HCT116 (cell line): ENCODE data around the gene GPR3. TPM values are rescaled to one million over a fixed set of nuclear protein-coding genes. Genes with fewer than 3 reads are reported as not detected.

Experiments used
- ATAC-seq: fragments of 200-7000 bp; cut with Tn5 transposase; 2 replicates; pipeline ENCODE4 v1.9.1; 2020; ENCODE audit warnings: mild to moderate bottlenecking, moderate library complexity
- BruUV-seq: library from RNA; stranded (reverse); fragments of 400-500 nt; replicated peaks from 2 replicates; lab custom pipeline; 2021; lab: Mats Ljungman, UMichigan
- CTCF ChIA-PET: fragments of 300-600 bp; sonication (Branson Sonifier 250); formaldehyde crosslinking; loops from one replicate; lab custom pipeline; 2021; ENCODE audit warnings: antibody characterized with exemption; lab: Charles Lee
- POLR2A ChIA-PET: fragments of 300-600, 350-600 bp; sonication (Branson Sonifier 250); formaldehyde crosslinking; loops from one replicate; lab custom pipeline; 2021; ENCODE audit warnings: antibody characterized with exemption; lab: Charles Lee
- RAD21 ChIA-PET, 2 experiments: fragments of 300-600 bp; sonication (Branson Sonifier 250); formaldehyde crosslinking; loops; one replicate each; lab custom pipeline; 2023; ENCODE audit warnings: low total read pairs in 2 of 2; ENCODE audit not compliant: uncharacterized antibody in 2 of 2, unreplicated experiment in 2 of 2, low non-redundant PET in 1 of 2; lab: Charles Lee
- DNase-seq: peaks from one replicate; pipeline ENCODE4 v3.0.0-alpha.2; 2010; ENCODE audit warnings: low read depth, low spot score
- H2AFZ ChIP-seq: fragments of 200-600 bp; shearing (Covaris generic), sonication (generic); 2 replicates; pipeline ENCODE4 v1.6.1; 2017; ENCODE audit warnings: low read depth, mixed run types, mixed read lengths, antibody characterized with exemption, low read length; ENCODE audit not compliant: poor library complexity, severe bottlenecking
- H3K27ac ChIP-seq: 2 replicates; pipeline ENCODE4 v1.5.1; 2012; ENCODE audit warnings: low read depth, low read length
- H3K27me3 ChIP-seq: fragments of 200-600 bp; sonication (generic); 2 replicates; pipeline ENCODE4 v1.6.1; 2016; ENCODE audit warnings: mixed run types, low read length, mixed read lengths; ENCODE audit not compliant: insufficient read depth
- H3K36me3 ChIP-seq, 2 experiments: fragments of 200-500 bp in 1 of 2; fragments of 200-600 bp in 1 of 2; sonication (Bioruptor generic) in 1 of 2; sonication (generic) in 1 of 2; 2 replicates each; pipeline versions ENCODE4 v1.5.1 to v1.6.1; 2014 to 2016; ENCODE audit warnings: low read length in 2 of 2, inconsistent platforms in 1 of 2, mixed read lengths in 1 of 2, mixed run types in 1 of 2; ENCODE audit not compliant: insufficient read depth in 2 of 2, control insufficient read depth in 1 of 2
- H3K4me1 ChIP-seq, 2 experiments: fragments of 200-600 bp in 1 of 2; sonication (generic) in 1 of 2; 2 replicates each; pipeline versions ENCODE4 v1.5.1 to v1.6.1; 2012 to 2017; ENCODE audit warnings: low read length in 2 of 2, inconsistent platforms in 1 of 2, mild to moderate bottlenecking in 1 of 2, mixed read lengths in 1 of 2, mixed run types in 1 of 2, moderate library complexity in 1 of 2; ENCODE audit not compliant: insufficient read depth in 2 of 2, control insufficient read depth in 1 of 2
- H3K4me2 ChIP-seq: fragments of 200-600 bp; sonication (generic); 2 replicates; pipeline ENCODE4 v1.6.1; 2017; ENCODE audit warnings: mixed run types, low read length, mixed read lengths
- H3K4me3 ChIP-seq, 2 experiments: fragments of 200-600 bp in 1 of 2; sonication (generic) in 1 of 2; replicated peaks in 1 of 2; 2 replicates each; pipeline ENCODE4 v1.5.1; 2011 to 2016; ENCODE audit warnings: low read length in 2 of 2, control low read depth in 1 of 2, low read depth in 1 of 2, mild to moderate bottlenecking in 1 of 2, mixed read lengths in 1 of 2, mixed run types in 1 of 2
- H3K79me2 ChIP-seq: fragments of 200-600 bp; sonication (generic); 2 replicates; pipeline ENCODE4 v1.6.1; 2017; ENCODE audit warnings: mild to moderate bottlenecking, mixed run types, low read length, moderate library complexity, mixed read lengths; ENCODE audit not compliant: insufficient read depth
- H3K9ac ChIP-seq: fragments of 200-600 bp; sonication (generic); 2 replicates; pipeline ENCODE4 v1.6.1; 2016; ENCODE audit warnings: low read length, mixed read lengths
- H3K9me2 ChIP-seq: fragments of 200-600 bp; sonication (generic), shearing (Covaris generic); 2 replicates; pipeline ENCODE4 v1.6.1; 2017; ENCODE audit warnings: mixed run types, mild to moderate bottlenecking, moderate library complexity; ENCODE audit not compliant: insufficient read depth
- H3K9me3 ChIP-seq, 2 experiments: fragments of 200-500 bp in 1 of 2; fragments of 200-600 bp in 1 of 2; sonication (Bioruptor generic) in 1 of 2; sonication (generic) in 1 of 2; 2 replicates each; pipeline ENCODE4 v1.6.1; 2014 to 2017; ENCODE audit warnings: low read length in 2 of 2, mixed read lengths in 2 of 2, inconsistent platforms in 1 of 2, low read depth in 1 of 2, mild to moderate bottlenecking in 1 of 2, mixed run types in 1 of 2, moderate library complexity in 1 of 2; ENCODE audit not compliant: control insufficient read depth in 1 of 2, insufficient read depth in 1 of 2
- H4K20me1 ChIP-seq: fragments of 200-600 bp; sonication (generic), shearing (Covaris generic); 2 replicates; pipeline ENCODE4 v1.6.1; 2017; ENCODE audit warnings: mixed run types, mild to moderate bottlenecking, moderate library complexity; ENCODE audit not compliant: insufficient read depth
- CBX3 ChIP-seq: IDR thresholded peaks from 2 replicates; pipeline ENCODE4 v1.6.1; 2012; ENCODE audit warnings: low read depth
- CEBPB ChIP-seq: IDR thresholded peaks from 2 replicates; pipeline ENCODE4 v1.6.1; 2012; ENCODE audit warnings: low read depth
- EGR1 ChIP-seq: IDR thresholded peaks from 2 replicates; pipeline ENCODE4 v1.6.1; 2012; ENCODE audit warnings: low read depth
- ELF1 ChIP-seq: IDR thresholded peaks from 2 replicates; pipeline ENCODE4 v1.6.1; 2012; ENCODE audit warnings: low read depth, borderline replicate concordance
- EZH2 ChIP-seq: fragments of 200-600 bp; sonication (generic); IDR thresholded peaks from 2 replicates; pipeline ENCODE4 v1.6.1; 2017; ENCODE audit warnings: antibody characterized with exemption, mixed run types
- FOSL1 ChIP-seq: IDR thresholded peaks from 2 replicates; pipeline ENCODE4 v1.6.1; 2012; ENCODE audit warnings: low read depth
- POLR2A ChIP-seq: IDR thresholded peaks from 2 replicates; pipeline ENCODE4 v1.7.0; 2011; ENCODE audit warnings: borderline replicate concordance; ENCODE audit not compliant: insufficient read depth, insufficient read length; ENCODE audit errors: extremely low read depth
- POLR2AphosphoS5 ChIP-seq: IDR thresholded peaks from 2 replicates; pipeline ENCODE4 v1.6.1; 2011; ENCODE audit warnings: mild to moderate bottlenecking, low read depth, low read length, moderate library complexity
- RAD21 ChIP-seq: IDR thresholded peaks from 2 replicates; pipeline ENCODE4 v1.6.1; 2012; ENCODE audit warnings: low read depth, mild to moderate bottlenecking
- SP1 ChIP-seq: IDR thresholded peaks from 2 replicates; pipeline ENCODE4 v1.6.1; 2012; ENCODE audit warnings: low read depth
- SRF ChIP-seq: IDR thresholded peaks from 2 replicates; pipeline ENCODE4 v1.6.1; 2012; ENCODE audit warnings: low read depth
- YY1 ChIP-seq: IDR thresholded peaks from 2 replicates; pipeline ENCODE4 v1.6.1; 2011; ENCODE audit warnings: low read length, low read depth, moderate library complexity, mild to moderate bottlenecking; ENCODE audit not compliant: insufficient replicate concordance; ENCODE audit errors: extremely low read depth
- ZFX ChIP-seq: fragments of 450-650 bp; IDR thresholded peaks from 2 replicates; pipeline ENCODE4 v1.6.1; 2017
- ZNF274 ChIP-seq: fragments of 200-500 bp; sonication (Bioruptor generic); IDR thresholded peaks from 2 replicates; pipeline ENCODE4 v1.6.1; 2014; ENCODE audit warnings: mild to moderate bottlenecking, low read depth, low read length, inconsistent platforms
- intact Hi-C: fragments of 100-400 bp; cut with micrococcal nuclease; formaldehyde crosslinking; loops from 2 replicates; pipeline ENCODE4 v1.10.0; 2022
- total RNA-seq: library from RNA; stranded (reverse); gene quantifications from one replicate; pipeline ENCODE4 v1.2.1, GENCODE V29; 2021; ENCODE audit not compliant: unreplicated experiment
- TF ChIP-seq, protein P1 (sequence below): IDR thresholded peaks from 2 replicates; pipeline ENCODE4 v1.6.1; 2011; ENCODE audit warnings: mild to moderate bottlenecking, low read length, moderate library complexity; ENCODE audit not compliant: insufficient replicate concordance; ENCODE audit errors: extremely low read depth
- TF ChIP-seq, protein P2 (sequence below): IDR thresholded peaks from 2 replicates; pipeline ENCODE4 v1.6.1; 2012
- TF ChIP-seq, protein P3 (sequence below): IDR thresholded peaks from 2 replicates; pipeline ENCODE4 v1.6.1; 2012

Gene GPR3
- total RNA-seq, 1 experiment from 2014 or later = 2.8 TPM

DNA sequence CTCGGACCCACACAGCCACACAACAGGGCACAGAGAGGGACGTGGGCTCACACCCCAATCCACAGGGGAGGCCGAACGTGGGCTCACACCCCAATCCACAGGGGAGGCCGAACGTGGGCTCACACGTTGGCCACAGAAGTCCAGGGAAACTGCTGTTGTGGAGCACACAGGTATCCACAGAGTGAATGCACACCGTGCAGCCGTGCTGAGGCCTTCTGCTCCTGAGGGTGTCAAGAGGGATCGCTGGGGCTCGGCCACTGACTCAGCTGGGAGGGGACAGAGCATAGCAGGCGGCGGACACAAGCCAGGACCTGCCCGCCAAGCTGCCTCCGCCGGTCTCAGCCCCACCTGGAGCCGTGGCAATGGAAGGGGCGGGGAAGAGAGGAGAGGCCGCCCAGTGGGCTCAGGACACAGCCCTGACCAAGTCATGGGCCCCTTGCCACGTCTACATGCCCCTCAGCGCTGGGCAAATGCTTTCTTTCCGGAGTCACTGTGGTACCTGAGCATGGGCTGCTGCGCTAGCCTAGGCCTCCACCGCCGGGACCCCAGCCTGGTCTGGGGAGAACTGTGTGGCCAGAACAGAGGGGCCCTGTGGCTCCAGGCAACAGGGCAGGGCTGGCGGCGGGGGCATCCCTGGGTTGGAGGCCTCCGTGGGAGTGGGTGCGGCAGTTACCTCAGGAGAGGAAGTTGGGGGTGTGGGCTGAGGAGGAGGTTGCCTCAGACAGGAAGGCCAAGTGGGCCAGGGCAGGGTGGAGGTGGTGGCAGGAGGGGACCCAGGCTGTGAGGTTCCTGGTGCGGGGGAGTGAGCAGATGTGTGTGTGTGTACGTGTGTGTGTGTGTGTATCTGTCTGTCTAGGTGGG is 49.4 kb upstream of the GPR3 start:
- Histone ChIP-seq H3K27ac (peak overlapping the region; percentile 95), H3K4me2 (peak overlapping the region; percentile 95), H3K4me1 (peaks cover 37 to 74% of the 10 kb centered on the region in 2 experiments), H2AFZ (no peak overlapping the region), H3K36me3 (no peaks in the 10 kb centered on the region), H3K9me3 (no peaks in the 10 kb centered on the region), H4K20me1 (no peaks in the 10 kb centered on the region), H3K4me3 (peak overlapping the region; percentile 80 to 91), H3K27me3 (no peaks in the 10 kb centered on the region), H3K9ac (peak overlapping the region; percentile 75), H3K79me2 (peaks cover 21% of the 10 kb centered on the region; the same call in 1 of the 2 replicates), H3K9me2 (no peaks in the 10 kb centered on the region)
- no peak for DNase-seq
- ChIA-PET CTCF (interaction anchor here (0.7 to 2.2 kb wide), 3 partner anchors 11 to 45 kb away, joined by 3 to 7 read pairs (median 4); no protein-coding TSS in a partner anchor), RAD21 (interaction anchor here in 1 of 2 experiments (1.9 kb wide), 1 partner anchor 15 kb away, joined by 5 read pairs; no protein-coding TSS in a partner anchor), POLR2A (interaction anchor here (1.1 to 2.8 kb wide), 4 partner anchors 9 to 24 kb away, joined by 3 to 10 read pairs (median 4); partner anchors contain the start of gene MAP3K6)
- TF ChIP-seq EZH2 (no peak), YY1 (peak; percentile 35), POLR2A (no peak), ELF1 (no peak), ZFX (peak; percentile 64), POLR2AphosphoS5 (peak; percentile 75)
- ATAC-seq = peak; percentile 63
- intact Hi-C loops = no loop called here
- BruUV-seq = no TSS peak

DNA sequence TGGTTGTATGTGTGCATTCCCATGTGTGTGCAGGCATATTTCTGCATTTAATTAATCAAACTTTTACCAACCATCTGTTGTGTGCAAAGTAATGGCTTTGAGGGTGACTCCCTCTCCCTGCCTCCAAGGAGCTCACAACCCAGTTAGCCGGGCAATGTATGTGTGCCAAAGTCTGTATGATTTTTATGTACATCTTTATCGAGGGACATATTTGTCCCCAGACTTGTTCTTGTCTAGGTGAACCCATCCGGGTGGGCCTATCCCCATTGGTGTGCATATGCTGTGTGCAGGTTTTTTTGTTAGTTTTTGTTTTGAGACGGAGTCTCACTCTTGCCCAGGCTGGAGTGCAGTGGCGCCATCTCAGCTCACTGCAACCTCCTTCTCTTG is 48.8 kb upstream of the GPR3 start:
- H3K4me2 ChIP-seq = peak overlapping the region; percentile 95

More for the DNA sequence above, 48.8 kb upstream of the GPR3 start:
- Histone ChIP-seq H3K27me3 (no peaks in the 10 kb centered on the region), H3K27ac (peak overlapping the region; percentile 95), H2AFZ (no peak overlapping the region), H3K9me3 (no peaks in the 10 kb centered on the region), H3K79me2 (peaks cover 21% of the 10 kb centered on the region; the same call in 1 of the 2 replicates), H3K9me2 (no peaks in the 10 kb centered on the region), H3K36me3 (no peaks in the 10 kb centered on the region), H3K9ac (peak overlapping the region; percentile 75), H3K4me3 (peak overlapping the region; percentile 80 to 91), H3K4me1 (peaks cover 43 to 79% of the 10 kb centered on the region in 2 experiments), H4K20me1 (no peaks in the 10 kb centered on the region)
- intact Hi-C loops = no loop called here
- ChIA-PET CTCF (interaction anchor here (0.7 to 2.2 kb wide), 3 partner anchors 11 to 44 kb away, joined by 3 to 7 read pairs (median 4); no protein-coding TSS in a partner anchor), RAD21 (no interaction called here), POLR2A (interaction anchor here (1.1 to 2.8 kb wide), 4 partner anchors 9 to 23 kb away, joined by 3 to 10 read pairs (median 4); partner anchors contain the start of gene MAP3K6)
- no peak for ATAC-seq
- no peak for TF ChIP-seq POLR2A
- no peak for TF ChIP-seq POLR2AphosphoS5
- TF ChIP-seq YY1 = no peak
- TF ChIP-seq, protein P1, sequence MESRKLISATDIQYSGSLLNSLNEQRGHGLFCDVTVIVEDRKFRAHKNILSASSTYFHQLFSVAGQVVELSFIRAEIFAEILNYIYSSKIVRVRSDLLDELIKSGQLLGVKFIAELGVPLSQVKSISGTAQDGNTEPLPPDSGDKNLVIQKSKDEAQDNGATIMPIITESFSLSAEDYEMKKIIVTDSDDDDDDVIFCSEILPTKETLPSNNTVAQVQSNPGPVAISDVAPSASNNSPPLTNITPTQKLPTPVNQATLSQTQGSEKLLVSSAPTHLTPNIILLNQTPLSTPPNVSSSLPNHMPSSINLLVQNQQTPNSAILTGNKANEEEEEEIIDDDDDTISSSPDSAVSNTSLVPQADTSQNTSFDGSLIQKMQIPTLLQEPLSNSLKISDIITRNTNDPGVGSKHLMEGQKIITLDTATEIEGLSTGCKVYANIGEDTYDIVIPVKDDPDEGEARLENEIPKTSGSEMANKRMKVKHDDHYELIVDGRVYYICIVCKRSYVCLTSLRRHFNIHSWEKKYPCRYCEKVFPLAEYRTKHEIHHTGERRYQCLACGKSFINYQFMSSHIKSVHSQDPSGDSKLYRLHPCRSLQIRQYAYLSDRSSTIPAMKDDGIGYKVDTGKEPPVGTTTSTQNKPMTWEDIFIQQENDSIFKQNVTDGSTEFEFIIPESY = no peak
- TF ChIP-seq ZNF274 = no peak
- no peak for TF ChIP-seq CEBPB
- TF ChIP-seq CBX3 = no peak
- TF ChIP-seq ELF1 = no peak
- TF ChIP-seq FOSL1 = no peak
- no peak for TF ChIP-seq SRF
- TF ChIP-seq, protein P2, sequence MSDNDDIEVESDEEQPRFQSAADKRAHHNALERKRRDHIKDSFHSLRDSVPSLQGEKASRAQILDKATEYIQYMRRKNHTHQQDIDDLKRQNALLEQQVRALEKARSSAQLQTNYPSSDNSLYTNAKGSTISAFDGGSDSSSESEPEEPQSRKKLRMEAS = no peak
- TF ChIP-seq EGR1 = no peak
- no peak for TF ChIP-seq SP1
- TF ChIP-seq, protein P3, sequence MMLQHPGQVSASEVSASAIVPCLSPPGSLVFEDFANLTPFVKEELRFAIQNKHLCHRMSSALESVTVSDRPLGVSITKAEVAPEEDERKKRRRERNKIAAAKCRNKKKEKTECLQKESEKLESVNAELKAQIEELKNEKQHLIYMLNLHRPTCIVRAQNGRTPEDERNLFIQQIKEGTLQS = no peak
- no peak for TF ChIP-seq RAD21
- TSS peak; percentile 40 for BruUV-seq
- no peak for DNase-seq
